Ishikawa (cell line): ENCODE data around the gene KCTD16.

Source experiments
- FOXM1 ChIP-seq: IDR thresholded peaks from 2 replicates; pipeline ENCODE4 v1.6.1; 2012; ENCODE audit warnings: low read depth, borderline replicate concordance
- REST ChIP-seq: IDR thresholded peaks from 2 replicates; pipeline ENCODE4 v1.6.1; 2012; ENCODE audit warnings: low read depth, mild to moderate bottlenecking
- TAF1 ChIP-seq: IDR thresholded peaks from 2 replicates; pipeline ENCODE4 v1.6.1; 2012; ENCODE audit warnings: low read depth, mild to moderate bottlenecking
- TF ChIP-seq, protein P1 (sequence below): IDR thresholded peaks from 2 replicates; pipeline ENCODE4 v1.6.1; 2012

DNA sequence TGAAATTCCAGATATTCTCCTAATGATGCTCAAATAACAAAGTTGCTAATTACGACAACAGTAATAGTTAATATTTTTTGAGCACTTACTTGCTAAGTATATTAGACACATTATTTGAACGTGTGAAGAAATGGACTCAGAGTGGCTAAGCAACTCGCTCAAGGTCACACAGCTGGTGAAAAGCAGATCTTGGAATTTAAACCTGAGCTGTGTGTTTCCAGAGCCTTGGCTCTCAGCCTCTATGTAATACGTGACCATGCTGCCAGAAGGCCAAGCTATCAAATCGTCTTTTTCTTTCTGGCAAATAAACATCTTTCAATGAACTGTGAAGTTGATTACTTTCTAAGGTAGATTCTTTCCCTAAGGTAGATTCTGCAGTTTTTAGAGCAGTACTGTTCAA lies 61.6 kb downstream of the KCTD16 start:
- TF ChIP-seq REST (no peak), FOXM1 (no peak), TAF1 (no peak)
- TF ChIP-seq, protein P1, sequence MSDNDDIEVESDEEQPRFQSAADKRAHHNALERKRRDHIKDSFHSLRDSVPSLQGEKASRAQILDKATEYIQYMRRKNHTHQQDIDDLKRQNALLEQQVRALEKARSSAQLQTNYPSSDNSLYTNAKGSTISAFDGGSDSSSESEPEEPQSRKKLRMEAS: no peak
